Measurements from ENCODE around the gene FTCD.

GRCh38 chr21:46149205-46149901 lies 6.0 kb downstream of the FTCD start:
- TF ChIP-seq CTCF (conservative IDR thresholded peaks at IDR 0.05 in 1 of 2, IDR thresholded peaks at IDR 0.05 in 1 of 2; ENCODE audit: low read depth in 1 of 2, low read length in 2 of 2): no peak
- no peak for TF ChIP-seq EZH2 (IDR thresholded peaks at IDR 0.05; ENCODE audit: low read length, missing control alignments)

All from fibroblast of lung (primary cell).